GM12865 (cell line): ENCODE results near the gene ACVR2B.

Experiments used
- DNase-seq: peaks from one replicate; pipeline ENCODE4 v3.0.0; 2010; ENCODE audit warnings: low read depth
- H3K4me3 ChIP-seq: 2 replicates; pipeline ENCODE4 v1.5.1; 2011; ENCODE audit warnings: mild to moderate bottlenecking, low read depth, low read length, control low read depth
- TF ChIP-seq, protein P1 (sequence below): IDR thresholded peaks from 2 replicates; pipeline ENCODE4 v1.5.1; 2011; ENCODE audit warnings: low read length, control low read depth, low read depth, inconsistent platforms; ENCODE audit not compliant: insufficient read depth; ENCODE audit errors: missing control alignments

ACVR2B gene

DNA sequence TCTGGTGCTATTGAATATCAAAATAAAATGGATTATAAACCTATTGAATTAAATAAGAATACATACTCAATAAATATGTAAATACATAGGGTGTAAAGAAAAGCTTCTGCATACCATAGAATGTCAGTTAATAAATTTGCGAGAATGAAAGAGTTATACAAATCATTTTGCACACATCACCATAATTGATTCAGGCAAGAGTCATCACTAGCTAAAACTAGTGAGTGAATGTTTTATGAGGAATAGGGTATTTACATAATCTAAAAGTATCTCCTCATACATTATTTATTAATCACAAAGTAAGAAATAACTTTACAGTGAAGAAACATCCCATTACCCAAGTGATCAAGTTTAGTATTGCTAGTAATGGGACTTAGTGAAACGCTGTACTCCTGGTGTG, 56.0 kb downstream of the ACVR2B start:
- TF ChIP-seq, protein P1, sequence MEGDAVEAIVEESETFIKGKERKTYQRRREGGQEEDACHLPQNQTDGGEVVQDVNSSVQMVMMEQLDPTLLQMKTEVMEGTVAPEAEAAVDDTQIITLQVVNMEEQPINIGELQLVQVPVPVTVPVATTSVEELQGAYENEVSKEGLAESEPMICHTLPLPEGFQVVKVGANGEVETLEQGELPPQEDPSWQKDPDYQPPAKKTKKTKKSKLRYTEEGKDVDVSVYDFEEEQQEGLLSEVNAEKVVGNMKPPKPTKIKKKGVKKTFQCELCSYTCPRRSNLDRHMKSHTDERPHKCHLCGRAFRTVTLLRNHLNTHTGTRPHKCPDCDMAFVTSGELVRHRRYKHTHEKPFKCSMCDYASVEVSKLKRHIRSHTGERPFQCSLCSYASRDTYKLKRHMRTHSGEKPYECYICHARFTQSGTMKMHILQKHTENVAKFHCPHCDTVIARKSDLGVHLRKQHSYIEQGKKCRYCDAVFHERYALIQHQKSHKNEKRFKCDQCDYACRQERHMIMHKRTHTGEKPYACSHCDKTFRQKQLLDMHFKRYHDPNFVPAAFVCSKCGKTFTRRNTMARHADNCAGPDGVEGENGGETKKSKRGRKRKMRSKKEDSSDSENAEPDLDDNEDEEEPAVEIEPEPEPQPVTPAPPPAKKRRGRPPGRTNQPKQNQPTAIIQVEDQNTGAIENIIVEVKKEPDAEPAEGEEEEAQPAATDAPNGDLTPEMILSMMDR: no peak
- no peak for DNase-seq
- no peak overlapping the region for H3K4me3 ChIP-seq

- TF ChIP-seq, protein P1: no peak
- no peak for DNase-seq
- no peak overlapping the region for H3K4me3 ChIP-seq
These were observed 56.9 kb downstream of the ACVR2B start for GRCh38 chr3:38510631-38511030.

DNA sequence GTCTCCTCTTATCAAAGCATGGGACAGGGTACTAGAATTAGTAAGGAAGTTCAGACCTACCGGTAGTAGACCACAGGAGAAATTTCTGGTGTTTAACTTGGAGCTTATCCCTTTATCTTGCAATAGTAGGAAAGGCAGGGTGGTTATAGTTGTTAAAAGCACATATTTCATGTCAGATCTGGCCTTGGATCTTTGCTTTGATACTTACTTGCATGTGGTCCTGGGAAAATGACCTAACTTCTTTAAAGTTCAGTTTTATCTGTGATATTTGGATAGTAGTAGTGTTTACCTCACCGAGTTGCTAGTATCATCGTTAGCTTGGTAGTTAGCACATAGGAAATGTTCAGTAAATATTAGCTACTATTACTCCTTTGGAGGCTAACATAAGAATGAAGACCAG, 57.9 kb downstream of the ACVR2B start:
- TF ChIP-seq, protein P1: no peak
- no peak for DNase-seq
- H3K4me3 ChIP-seq: no peak overlapping the region

GRCh38 chr3:38515367-38515766, 61.7 kb downstream of the ACVR2B start:
- TF ChIP-seq, protein P1: no peak
- DNase-seq: no peak
- no peak overlapping the region for H3K4me3 ChIP-seq

GRCh38 chr3:38516669-38517068, 63.0 kb downstream of the ACVR2B start:
- H3K4me3 ChIP-seq: no peak overlapping the region
- DNase-seq: no peak
- TF ChIP-seq, protein P1: no peak

DNA sequence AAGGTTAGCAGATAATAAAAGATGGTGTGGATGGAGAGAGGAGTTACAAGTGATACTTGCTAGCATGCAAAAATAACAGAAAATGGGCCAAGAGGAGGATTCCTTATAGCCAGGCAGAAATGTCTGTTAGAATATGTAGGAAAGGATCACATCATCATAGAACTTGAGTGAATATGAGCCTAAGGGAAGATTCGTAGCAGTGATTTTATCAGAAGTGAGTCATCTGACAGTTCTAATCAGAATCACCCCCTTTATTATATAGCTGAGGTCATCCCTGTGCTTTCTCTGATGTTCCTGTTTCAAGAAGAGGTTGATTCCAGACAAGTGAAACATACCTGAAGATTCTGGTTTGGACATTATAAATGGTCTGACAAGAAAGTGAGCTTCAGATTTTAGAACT, 65.3 kb downstream of the ACVR2B start:
- TF ChIP-seq, protein P1: no peak
- no peak overlapping the region for H3K4me3 ChIP-seq
- no peak for DNase-seq

GRCh38 chr3:38519651-38520050, 66.0 kb downstream of the ACVR2B start:
- DNase-seq: no peak
- TF ChIP-seq, protein P1: no peak
- no peak overlapping the region for H3K4me3 ChIP-seq
